ENCODE data around the gene PFDN6.

PFDN6 gene

GRCh38 chr6:33304216-33304615 is 14.8 kb downstream of the PFDN6 start:
- TF ChIP-seq, protein P1, sequence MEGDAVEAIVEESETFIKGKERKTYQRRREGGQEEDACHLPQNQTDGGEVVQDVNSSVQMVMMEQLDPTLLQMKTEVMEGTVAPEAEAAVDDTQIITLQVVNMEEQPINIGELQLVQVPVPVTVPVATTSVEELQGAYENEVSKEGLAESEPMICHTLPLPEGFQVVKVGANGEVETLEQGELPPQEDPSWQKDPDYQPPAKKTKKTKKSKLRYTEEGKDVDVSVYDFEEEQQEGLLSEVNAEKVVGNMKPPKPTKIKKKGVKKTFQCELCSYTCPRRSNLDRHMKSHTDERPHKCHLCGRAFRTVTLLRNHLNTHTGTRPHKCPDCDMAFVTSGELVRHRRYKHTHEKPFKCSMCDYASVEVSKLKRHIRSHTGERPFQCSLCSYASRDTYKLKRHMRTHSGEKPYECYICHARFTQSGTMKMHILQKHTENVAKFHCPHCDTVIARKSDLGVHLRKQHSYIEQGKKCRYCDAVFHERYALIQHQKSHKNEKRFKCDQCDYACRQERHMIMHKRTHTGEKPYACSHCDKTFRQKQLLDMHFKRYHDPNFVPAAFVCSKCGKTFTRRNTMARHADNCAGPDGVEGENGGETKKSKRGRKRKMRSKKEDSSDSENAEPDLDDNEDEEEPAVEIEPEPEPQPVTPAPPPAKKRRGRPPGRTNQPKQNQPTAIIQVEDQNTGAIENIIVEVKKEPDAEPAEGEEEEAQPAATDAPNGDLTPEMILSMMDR (IDR thresholded peaks at IDR 0.05; ENCODE audit: control insufficient read depth, insufficient read depth, low read depth, low read length, missing control alignments) = no peak
- H3K4me3 ChIP-seq (ENCODE audit: control insufficient read depth, low read depth, low read length) = no peak overlapping the region
- DNase-seq (ENCODE audit: low read depth) = no peak

GRCh38 chr6:33305052-33305451 is 15.7 kb downstream of the PFDN6 start:
- TF ChIP-seq, protein P1 (IDR thresholded peaks at IDR 0.05; ENCODE audit: control insufficient read depth, insufficient read depth, low read depth, low read length, missing control alignments) = no peak
- H3K4me3 ChIP-seq (ENCODE audit: control insufficient read depth, low read depth, low read length) = no peak overlapping the region
- no peak for DNase-seq (ENCODE audit: low read depth)

DNA sequence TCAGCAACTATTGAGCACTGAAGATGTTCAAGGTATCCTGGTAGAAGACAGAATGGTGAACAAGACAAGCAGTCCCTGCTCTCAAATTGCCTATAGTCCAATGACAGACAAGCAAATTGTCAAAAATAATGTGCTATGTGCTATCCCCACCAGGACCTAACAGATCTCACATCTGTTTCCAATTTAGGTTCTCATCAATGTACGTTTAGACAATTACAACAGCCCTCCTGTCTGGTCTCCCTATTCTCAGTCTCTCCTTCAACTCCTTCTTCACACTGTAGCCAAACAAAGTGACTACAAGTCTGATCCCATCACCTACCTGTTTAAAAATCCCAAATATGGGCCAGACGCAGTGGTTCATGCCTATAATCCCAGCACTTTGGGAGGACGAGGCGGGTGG is 17.0 kb downstream of the PFDN6 start:
- H3K4me3 ChIP-seq (ENCODE audit: control insufficient read depth, low read depth, low read length) = no peak overlapping the region
- TF ChIP-seq, protein P1 (IDR thresholded peaks at IDR 0.05; ENCODE audit: control insufficient read depth, insufficient read depth, low read depth, low read length, missing control alignments) = no peak
- no peak for DNase-seq (ENCODE audit: low read depth)

DNA sequence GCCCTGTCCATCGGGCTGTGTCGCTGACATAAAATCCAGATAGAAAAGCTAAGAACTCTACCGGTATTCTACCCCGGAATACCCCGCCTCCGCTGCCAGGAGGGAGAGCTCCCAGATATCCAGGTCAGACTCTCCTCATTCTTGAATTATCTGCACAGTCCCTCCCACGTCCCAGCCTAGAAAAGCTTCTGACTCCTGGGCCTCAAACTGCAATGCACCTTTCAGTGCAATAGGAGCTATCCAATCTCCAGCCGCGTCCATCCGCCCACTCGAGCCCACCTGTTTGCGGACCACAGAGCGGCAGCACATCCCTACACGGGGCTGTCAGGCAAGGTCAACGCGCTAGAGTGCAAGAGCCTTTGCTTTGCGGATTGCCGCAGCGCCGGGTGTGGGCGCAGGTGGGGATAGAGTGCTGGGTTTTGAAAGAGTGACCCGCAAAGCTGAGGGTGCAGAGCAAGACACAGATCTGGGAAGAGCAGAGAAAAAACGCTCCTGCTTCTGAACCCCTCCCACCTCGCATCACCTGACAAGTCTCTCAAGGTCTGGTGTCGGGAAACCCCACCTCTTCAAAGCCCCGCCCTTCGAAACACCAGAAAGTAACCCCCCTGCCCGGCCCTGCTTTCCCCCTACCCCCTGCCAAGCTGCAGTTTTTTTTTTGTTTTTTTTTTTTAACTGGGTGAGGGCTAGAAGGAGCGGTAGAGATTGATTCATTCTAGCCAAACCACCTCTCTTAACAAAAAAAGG is 23.1 kb downstream of the PFDN6 start:
- no peak for DNase-seq (ENCODE audit: low read depth)
- TF ChIP-seq, protein P1 (IDR thresholded peaks at IDR 0.05; ENCODE audit: control insufficient read depth, insufficient read depth, low read depth, low read length, missing control alignments) = no peak
- peak overlapping the region; percentile 68 for H3K4me3 ChIP-seq (ENCODE audit: control insufficient read depth, low read depth, low read length)

DNA sequence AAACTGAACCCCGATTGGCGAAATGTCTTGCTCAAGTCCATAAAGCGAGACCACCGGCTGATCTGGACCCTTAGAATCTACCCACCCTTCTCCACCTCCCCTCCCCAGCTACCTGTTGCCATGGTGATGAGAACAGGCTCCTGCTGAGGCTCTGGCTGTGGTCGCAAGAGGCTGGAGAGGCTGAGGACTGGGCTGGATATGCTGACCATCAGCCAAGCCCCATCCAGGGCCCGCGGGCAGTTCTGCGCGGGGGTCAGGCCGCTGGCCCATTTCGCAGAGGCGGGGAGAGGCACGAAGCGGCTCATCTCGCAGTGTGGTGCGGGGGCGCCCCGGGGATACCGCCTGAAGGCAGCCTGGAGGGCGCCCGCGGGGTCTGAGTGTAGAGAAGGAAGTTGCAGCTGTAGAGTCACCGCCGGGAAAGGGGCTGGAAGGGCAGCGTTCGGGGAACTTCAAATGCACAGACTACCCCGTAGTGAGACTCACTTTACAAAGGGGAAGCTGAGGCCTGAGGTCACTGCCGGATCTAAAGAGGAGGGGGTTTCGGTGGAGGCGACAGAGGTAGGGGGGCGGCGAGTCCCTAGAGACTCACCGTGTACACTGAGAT is 23.8 kb downstream of the PFDN6 start:
- no peak for DNase-seq (ENCODE audit: low read depth)
- H3K4me3 ChIP-seq (ENCODE audit: control insufficient read depth, low read depth, low read length) = peak overlapping the region; percentile 68
- TF ChIP-seq, protein P1 (IDR thresholded peaks at IDR 0.05; ENCODE audit: control insufficient read depth, insufficient read depth, low read depth, low read length, missing control alignments) = no peak

- TF ChIP-seq, protein P1 (IDR thresholded peaks at IDR 0.05; ENCODE audit: control insufficient read depth, insufficient read depth, low read depth, low read length, missing control alignments) = no peak
- no peak for DNase-seq (ENCODE audit: low read depth)
- peak within 1 kb of the TSS; percentile 68 for H3K4me3 ChIP-seq (ENCODE audit: control insufficient read depth, low read depth, low read length)
Measured at GRCh38 chr6:33313709-33314514, 24.5 kb downstream of the PFDN6 start, which contains the start of gene TAPBP. Gene TAPBP, minus strand, starts transcription at chr6:33314078. Its CDS starts 37 bp downstream, at chr6:33314041.

Data from AG09309 (cell line).